VCaP (cell line): ENCODE data around the gene IFT172.
A peak's percentile ranks its signal among the peaks of the same experiment; 100 is the strongest.

Experiments used
- H3K27ac ChIP-seq: fragments of 450-650 bp; 2 replicates; pipeline ENCODE4 v1.5.1; 2017
- CTCF ChIP-seq: fragments of 450-650 bp; conservative IDR thresholded peaks from 2 replicates; pipeline ENCODE4 v1.5.1; 2017; ENCODE audit warnings: mild to moderate bottlenecking, moderate library complexity

The IFT172 gene

DNA sequence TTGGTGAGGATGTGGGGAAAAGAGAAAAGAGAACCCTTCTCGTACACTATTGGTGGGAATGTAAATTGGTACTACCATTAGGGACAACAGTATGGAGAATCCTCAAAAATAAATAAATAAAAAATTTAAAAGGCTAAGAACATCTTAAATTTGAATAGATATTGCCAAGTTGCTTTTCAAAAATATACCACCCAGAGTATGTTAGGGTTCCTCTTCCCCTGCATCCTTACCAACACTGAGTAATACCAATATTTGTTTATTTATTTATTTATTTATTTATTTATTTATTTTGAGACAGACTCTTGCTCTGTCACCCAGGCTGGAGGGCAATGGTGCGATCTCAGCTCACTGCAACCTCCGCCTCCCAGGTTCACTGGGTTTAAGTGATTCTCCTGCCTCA, 66.6 kb downstream of the IFT172 start:
- TF ChIP-seq CTCF: no peak
- no peak overlapping the region for H3K27ac ChIP-seq

DNA sequence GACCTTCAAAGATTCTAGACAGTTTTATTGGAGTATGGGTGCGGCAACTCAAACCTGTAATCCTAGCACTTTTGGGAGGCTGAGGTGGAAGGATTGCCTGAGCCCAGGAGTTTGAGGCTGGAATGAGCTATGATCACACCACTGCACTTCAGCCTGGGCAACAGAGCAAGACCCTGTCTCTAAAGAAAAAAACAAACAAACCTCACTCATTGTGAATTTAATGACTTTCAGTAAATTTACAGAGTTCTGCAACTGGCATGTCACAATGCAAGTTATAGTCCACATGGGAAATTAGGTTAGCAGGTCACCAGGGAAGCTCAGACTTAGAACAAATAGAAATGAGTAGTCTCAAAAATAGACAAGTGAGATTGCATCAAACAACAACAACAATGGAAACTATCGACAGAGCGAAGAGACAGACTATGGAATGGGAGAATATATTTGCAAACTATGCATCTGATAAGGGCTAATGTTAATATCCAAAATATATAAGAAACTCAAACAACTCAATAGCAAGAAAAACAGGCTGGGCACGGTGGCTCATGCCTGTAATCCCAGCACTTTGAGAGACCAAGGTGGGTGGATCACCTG, 67.8 kb downstream of the IFT172 start:
- no peak for TF ChIP-seq CTCF
- H3K27ac ChIP-seq: peak overlapping the region; percentile 40; the same call in 1 of the 2 replicates

GRCh38 chr2:27420996-27421395, 68.5 kb downstream of the IFT172 start:
- TF ChIP-seq CTCF: no peak
- H3K27ac ChIP-seq: peak overlapping the region; percentile 40

- H3K27ac ChIP-seq: no peak overlapping the region
- TF ChIP-seq CTCF: no peak
These were observed 73.4 kb downstream of the IFT172 start for GRCh38 chr2:27416151-27416550.

- H3K27ac ChIP-seq: no peak overlapping the region
- TF ChIP-seq CTCF: no peak
These were observed 77.0 kb downstream of the IFT172 start for GRCh38 chr2:27412419-27413152.

DNA sequence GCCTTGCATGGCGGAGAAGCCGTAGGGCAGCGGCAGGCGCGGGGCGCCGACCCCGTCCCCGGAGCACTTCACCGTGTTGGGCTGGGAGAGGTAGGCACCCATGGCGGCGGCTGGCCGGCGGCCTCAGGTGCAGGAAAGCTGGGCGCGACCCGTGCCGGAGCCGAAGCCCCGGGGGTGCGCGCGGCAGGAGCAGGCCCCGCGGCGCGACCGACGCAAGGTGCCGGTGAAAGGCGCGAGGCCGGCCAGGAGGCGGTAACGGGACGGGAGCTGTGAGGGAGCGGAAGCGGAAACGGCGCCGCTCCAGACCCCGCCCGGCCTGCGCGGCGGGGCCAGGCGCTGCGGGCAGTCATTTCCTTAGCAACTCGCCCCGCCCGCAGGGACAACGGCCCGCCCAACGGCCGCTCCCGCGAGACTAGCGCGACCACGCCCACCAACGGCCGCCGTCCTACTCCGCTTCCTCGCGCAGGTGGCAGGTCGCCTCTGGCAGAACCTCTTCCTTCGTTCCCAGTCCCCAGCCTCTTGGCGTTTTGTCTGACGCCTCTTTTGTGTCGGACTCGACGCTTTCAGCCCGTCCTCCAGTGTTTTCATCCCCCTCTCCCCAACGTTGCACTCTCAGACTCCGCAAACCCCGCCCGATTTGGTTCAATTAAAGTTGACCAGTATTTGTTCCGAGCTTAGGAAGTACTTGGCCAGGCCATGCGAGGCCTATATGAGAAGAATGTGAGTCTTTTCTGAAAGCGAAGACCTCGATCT, 80.0 kb downstream of the IFT172 start, which contains the start of gene PPM1G:
Gene PPM1G (minus strand): TSS at position 271 of the 753 bp plus-strand sequence. CDS start 169 bp downstream, at position 102.
- TF ChIP-seq CTCF: no peak
- H3K27ac ChIP-seq: peak within 1 kb of the TSS; percentile 92
